B cell (primary cell): ENCODE data around the gene TIMM17A. TPM values are rescaled to one million over a fixed set of nuclear protein-coding genes. Genes with fewer than 3 reads are reported as not detected.

ENCODE experiments used
- ATAC-seq: fragments of 200-7000 bp; cut with Tn5 transposase; one replicate; pipeline ENCODE4 v1.10.0; 2021; ENCODE audit warnings: low read depth, mild to moderate bottlenecking, moderate number of reproducible peaks, moderate library complexity
- CTCF ChIA-PET: fragments of 350-600 bp; sonication (Branson Sonifier 250); formaldehyde crosslinking; loops from one replicate; lab custom pipeline; 2021; ENCODE audit warnings: antibody characterized with exemption, inconsistent platforms; lab: Charles Lee
- POLR2A ChIA-PET: fragments of 350-600 bp; sonication (Branson Sonifier 250); formaldehyde crosslinking; loops from one replicate; lab custom pipeline; 2021; ENCODE audit warnings: antibody characterized with exemption; lab: Charles Lee
- DNase-seq: peaks from one replicate; pipeline ENCODE4 v3.0.0; 2013
- H2AFZ ChIP-seq: 2 replicates; pipeline ENCODE4 v1.6.1; 2012; ENCODE audit warnings: mild to moderate bottlenecking, low read depth, low read length; ENCODE audit not compliant: insufficient read depth, poor library complexity, severe bottlenecking
- H3K27ac ChIP-seq, 2 donors: 1 replicate in 1 of 2; 2 replicates in 1 of 2; pipeline ENCODE4 v1.5.1; 2012 to 2013; ENCODE audit warnings: low read length in 2 of 2, mild to moderate bottlenecking in 2 of 2, moderate library complexity in 1 of 2
- H3K27me3 ChIP-seq, 4 experiments: fragments of 200-600 bp in 1 of 4; sonication (generic) in 1 of 4; replicated peaks in 1 of 4; 1 replicate in 2 of 4; 2 replicates in 2 of 4; pipeline versions ENCODE4 v1.6.1 to v1.7.0; 2013 to 2016; ENCODE audit warnings: low read length in 3 of 4, mild to moderate bottlenecking in 2 of 4, mixed read lengths in 1 of 4, moderate library complexity in 1 of 4; ENCODE audit not compliant: insufficient read depth in 4 of 4, control insufficient read depth in 3 of 4; ENCODE audit errors: control extremely low read depth in 1 of 4
- H3K36me3 ChIP-seq, 2 experiments: replicated peaks in 1 of 2; 1 replicate in 1 of 2; 2 replicates in 1 of 2; pipeline versions ENCODE4 v1.6.1 to v1.7.1; 2013; ENCODE audit warnings: low read length in 1 of 2; ENCODE audit not compliant: insufficient read depth in 2 of 2, control insufficient read depth in 1 of 2; ENCODE audit errors: control extremely low read depth in 1 of 2, extremely low read depth in 1 of 2
- H3K4me1 ChIP-seq, 2 donors: fragments of 200-600 bp in 1 of 2; sonication (generic) in 1 of 2; 1 replicate in 1 of 2; 2 replicates in 1 of 2; pipeline versions ENCODE4 v1.5.1 to v1.6.1; 2013 to 2017; ENCODE audit warnings: low read length in 2 of 2; ENCODE audit not compliant: control insufficient read depth in 2 of 2, insufficient read depth in 2 of 2
- H3K4me2 ChIP-seq: replicated peaks from 2 replicates; pipeline ENCODE3; 2012; ENCODE audit warnings: mild to moderate bottlenecking, low read depth, low read length; ENCODE audit not compliant: poor library complexity, severe bottlenecking
- H3K4me3 ChIP-seq, 5 experiments: fragments of 200-600 bp in 1 of 5; sonication (generic) in 1 of 5; 1 replicate in 3 of 5; 2 replicates in 2 of 5; pipeline versions ENCODE4 v1.5.1 to v1.7.0; 2011 to 2016; ENCODE audit warnings: low read length in 4 of 5, mild to moderate bottlenecking in 4 of 5, low read depth in 2 of 5, control low read depth in 1 of 5, moderate library complexity in 1 of 5; ENCODE audit not compliant: insufficient read depth in 1 of 5; ENCODE audit errors: control extremely low read depth in 1 of 5, extremely low read depth in 1 of 5
- H3K79me2 ChIP-seq: fragments of 200-600 bp; sonication (generic); one replicate; pipeline ENCODE4 v1.6.0; 2016; ENCODE audit warnings: low read length; ENCODE audit not compliant: control insufficient read depth, insufficient read depth
- H3K9ac ChIP-seq: fragments of 200-600 bp; sonication (generic); 2 replicates; pipeline ENCODE4 v1.6.1; 2017; ENCODE audit warnings: mild to moderate bottlenecking, low read length, moderate library complexity
- H3K9me3 ChIP-seq, 3 donors: one replicate each; pipeline versions ENCODE4 v1.6.1 to v1.7.1; 2013; ENCODE audit warnings: low read length in 2 of 3; ENCODE audit not compliant: control insufficient read depth in 2 of 3, insufficient read depth in 1 of 3; ENCODE audit errors: control extremely low read depth in 1 of 3
- H4K20me1 ChIP-seq: 2 replicates; pipeline ENCODE4 v1.6.0; 2012; ENCODE audit warnings: mild to moderate bottlenecking, low read length; ENCODE audit not compliant: insufficient read depth, control insufficient read depth, poor library complexity, severe bottlenecking
- H3K27ac Mint-ChIP-seq: one replicate; pipeline ENCODE4 v1.8.0; 2021; ENCODE audit warnings: mixed read lengths
- H3K27me3 Mint-ChIP-seq: one replicate; pipeline ENCODE4 v1.8.0; 2021; ENCODE audit warnings: mixed read lengths
- H3K4me1 Mint-ChIP-seq: one replicate; pipeline ENCODE4 v1.8.0; 2021; ENCODE audit warnings: mixed read lengths
- H3K4me3 Mint-ChIP-seq: one replicate; pipeline ENCODE4 v1.8.0; 2021; ENCODE audit warnings: mixed read lengths
- H3K9me3 Mint-ChIP-seq: one replicate; pipeline ENCODE4 v1.8.0; 2022; ENCODE audit warnings: mixed read lengths; ENCODE audit not compliant: insufficient read depth
- CTCF ChIP-seq: fragments of 200-600 bp; IDR thresholded peaks from one replicate; pipeline ENCODE4 v1.8.0; 2022; ENCODE audit warnings: antibody characterized with exemption, mild to moderate bottlenecking
- EZH2 ChIP-seq: IDR thresholded peaks from 2 replicates; pipeline ENCODE4 v1.6.1; 2012; ENCODE audit warnings: borderline replicate concordance, low read depth, mild to moderate bottlenecking, moderate library complexity, low read length; ENCODE audit not compliant: insufficient read depth, poor library complexity, severe bottlenecking
- WGBS: methylation state at CpG from one replicate; pipeline ENCODE4 v1.1.5; 2013; ENCODE audit warnings: missing lambda C conversion rate; ENCODE audit not compliant: insufficient coverage; 5-methylcytosine and 5-hydroxymethylcytosine counted together
- intact Hi-C: fragments of 100-400 bp; cut with micrococcal nuclease; formaldehyde crosslinking; loops from one replicate; pipeline ENCODE4 v1.10.0; 2022
- polyA plus RNA-seq: library from polyadenylated mRNA; depleted of rRNA; stranded (reverse); fragments of >200 nt; gene quantifications from 2 replicates; pipeline ENCODE4 v1.2.3, GENCODE V29; 2012
- total RNA-seq, 2 donors: library from RNA; stranded (reverse); fragments of 120-200 nt in 1 of 2; gene quantifications; 1 replicate in 1 of 2; 2 replicates in 1 of 2; pipeline versions ENCODE4 v1.2.3 to v1.2.4, GENCODE V29; 2013 to 2022

The TIMM17A gene
- total and polyA plus RNA-seq, 2 donors (not counting 1 experiment from before 2014, with no cell fraction given): 13.7 to 31.5 TPM

GRCh38 chr1:201937624-201938213, 17.6 kb upstream of the TIMM17A start:
- H3K27ac ChIP-seq: no peak overlapping the region
- H3K4me2 ChIP-seq: no peak overlapping the region
- no CpG with 5 or more reads among the region's 5 CpGs for WGBS
- no peak overlapping the region for H3K9ac ChIP-seq
- peaks cover 0 to 17% (median 1%) of the 10 kb centered on the region in 4 experiments for H3K27me3 ChIP-seq
- no peaks in the 10 kb centered on the region for H4K20me1 ChIP-seq
- H3K4me3 ChIP-seq: no peak overlapping the region
- no peaks in the 10 kb centered on the region for H3K9me3 ChIP-seq
- Mint-ChIP-seq H3K4me1 (no peaks in the 10 kb centered on the region), H3K4me3 (no peak overlapping the region), H3K9me3 (no peaks in the 10 kb centered on the region), H3K27me3 (peaks cover 28% of the 10 kb centered on the region), H3K27ac (no peak overlapping the region)
- POLR2A ChIA-PET: no interaction called here
- no peak for ATAC-seq
- DNase-seq: no peak
- CTCF ChIA-PET: no interaction called here
- H3K36me3 ChIP-seq: no peaks in the 10 kb centered on the region
- H3K79me2 ChIP-seq: no peaks in the 10 kb centered on the region
- TF ChIP-seq CTCF (no peak), EZH2 (no peak)
- no peaks in the 10 kb centered on the region for H3K4me1 ChIP-seq
- intact Hi-C loops: no loop called here
- no peak overlapping the region for H2AFZ ChIP-seq

- Histone ChIP-seq H3K4me2 (no peak overlapping the region), H3K27ac (no peak overlapping the region), H2AFZ (no peak overlapping the region), H3K27me3 (peaks cover 0 to 17% (median 4%) of the 10 kb centered on the region in 4 experiments), H3K9me3 (no peaks in the 10 kb centered on the region), H3K9ac (no peak overlapping the region), H3K79me2 (no peaks in the 10 kb centered on the region), H3K36me3 (no peaks in the 10 kb centered on the region), H4K20me1 (no peaks in the 10 kb centered on the region), H3K4me1 (no peaks in the 10 kb centered on the region), H3K4me3 (no peak overlapping the region)
- Mint-ChIP-seq H3K27ac (no peak overlapping the region), H3K9me3 (no peaks in the 10 kb centered on the region), H3K4me3 (no peak overlapping the region), H3K27me3 (peaks cover 32% of the 10 kb centered on the region), H3K4me1 (no peaks in the 10 kb centered on the region)
- no peak for DNase-seq
- ChIA-PET POLR2A (no interaction called here), CTCF (no interaction called here)
- no peak for TF ChIP-seq EZH2
- no peak for TF ChIP-seq CTCF
- 96% methylated on average over 3 of the region's 4 CpGs for WGBS
- ATAC-seq: no peak
- intact Hi-C loops: no loop called here
These were observed 16.8 kb upstream of the TIMM17A start for GRCh38 chr1:201938440-201939035.
